SK-N-SH treated with all-trans-retinoic acid at 6 μM for 48 hours (cell line): Measurements from ENCODE around the gene ZNF292.

Source experiments
- ATAC-seq: fragments of 200-7000 bp; cut with Tn5 transposase; 3 replicates; pipeline ENCODE4 v1.9.1; 2020; ENCODE audit warnings: mild to moderate bottlenecking, moderate library complexity
- ARNTL ChIP-seq: fragments of 450-650 bp; formaldehyde crosslinking; IDR thresholded peaks from 2 replicates; pipeline ENCODE4 v1.5.0; 2020; ENCODE audit warnings: low read depth, mild to moderate bottlenecking, moderate library complexity, borderline replicate concordance
- BACH2 ChIP-seq: fragments of 250-450 bp; sonication (Bioruptor Pico); IDR thresholded peaks from 2 replicates; pipeline ENCODE4 v1.9.0; 2021; ENCODE audit warnings: mild to moderate bottlenecking, borderline replicate concordance
- CREB5 ChIP-seq: fragments of 250-450 bp; sonication (Bioruptor Pico); IDR thresholded peaks from 2 replicates; pipeline ENCODE4 v1.5.1; 2020; ENCODE audit warnings: low read depth, mild to moderate bottlenecking, moderate library complexity
- CSDC2 ChIP-seq: fragments of 250-450 bp; sonication (Bioruptor Pico); IDR thresholded peaks from 2 replicates; pipeline ENCODE4 v1.5.0; 2020; ENCODE audit warnings: mild to moderate bottlenecking, moderate library complexity
- CSRNP3 ChIP-seq: fragments of 250-450 bp; sonication (Bioruptor Pico); IDR thresholded peaks from 2 replicates; pipeline ENCODE4 v1.5.1; 2021; ENCODE audit warnings: mild to moderate bottlenecking, moderate library complexity
- GLIS3 ChIP-seq: fragments of 250-450 bp; sonication (Bioruptor Pico); IDR thresholded peaks from 2 replicates; pipeline ENCODE4 v1.5.0; 2020; ENCODE audit warnings: mild to moderate bottlenecking, moderate library complexity
- ISL1 ChIP-seq: fragments of 250-450 bp; sonication (Bioruptor Pico); IDR thresholded peaks from 2 replicates; pipeline ENCODE4 v2.1.2; 2022; ENCODE audit warnings: mild to moderate bottlenecking, moderate library complexity
- PATZ1 ChIP-seq: fragments of 250-450 bp; sonication (Bioruptor Pico); IDR thresholded peaks from 2 replicates; pipeline ENCODE4 v1.8.0; 2020; ENCODE audit warnings: mild to moderate bottlenecking, moderate library complexity, borderline replicate concordance
- POU6F1 ChIP-seq: fragments of 250-450 bp; sonication (Bioruptor Pico); IDR thresholded peaks from 2 replicates; pipeline ENCODE4 v1.8.0; 2021; ENCODE audit warnings: low read depth, mild to moderate bottlenecking, moderate library complexity, borderline replicate concordance
- PPARA ChIP-seq: fragments of 250-450 bp; sonication (Bioruptor Pico); IDR thresholded peaks from 2 replicates; pipeline ENCODE4 v1.5.0; 2020; ENCODE audit warnings: mild to moderate bottlenecking, borderline replicate concordance
- RARB ChIP-seq: fragments of 250-450 bp; sonication (Bioruptor Pico); IDR thresholded peaks from 2 replicates; pipeline ENCODE4 v1.8.0; 2021; ENCODE audit warnings: mild to moderate bottlenecking, moderate library complexity
- SNAI2 ChIP-seq: fragments of 250-450 bp; sonication (Bioruptor Pico); IDR thresholded peaks from 2 replicates; pipeline ENCODE4 v1.5.0; 2020; ENCODE audit warnings: mild to moderate bottlenecking, moderate library complexity
- TCF4 ChIP-seq: fragments of 250-450 bp; sonication (Bioruptor Pico); IDR thresholded peaks from 2 replicates; pipeline ENCODE4 v1.8.0; 2021; ENCODE audit warnings: mild to moderate bottlenecking, moderate library complexity, borderline replicate concordance
- TOX ChIP-seq: fragments of 250-450 bp; sonication (Bioruptor Pico); IDR thresholded peaks from 2 replicates; pipeline ENCODE4 v1.8.0; 2021; ENCODE audit warnings: mild to moderate bottlenecking, moderate library complexity, borderline replicate concordance
- TSHZ2 ChIP-seq: fragments of 250-450 bp; sonication (Bioruptor Pico); IDR thresholded peaks from 2 replicates; pipeline ENCODE4 v1.5.0; 2020; ENCODE audit warnings: mild to moderate bottlenecking, moderate library complexity
- ZC3H10 ChIP-seq: fragments of 250-450 bp; sonication (Bioruptor Pico); IDR thresholded peaks from 2 replicates; pipeline ENCODE4 v1.5.1; 2021; ENCODE audit warnings: mild to moderate bottlenecking, moderate library complexity
- ZFP3 ChIP-seq: fragments of 250-450 bp; sonication (Bioruptor Pico); IDR thresholded peaks from 2 replicates; pipeline ENCODE4 v1.5.0; 2020; ENCODE audit warnings: mild to moderate bottlenecking, moderate library complexity
- ZFP30 ChIP-seq: fragments of 450-650 bp; formaldehyde crosslinking; IDR thresholded peaks from 2 replicates; pipeline ENCODE4 v1.5.0; 2022; ENCODE audit warnings: mild to moderate bottlenecking, moderate library complexity
- ZNF565 ChIP-seq: fragments of 450-650 bp; formaldehyde crosslinking; conservative IDR thresholded peaks from 2 replicates; pipeline ENCODE4 v1.5.0; 2020; ENCODE audit warnings: low read depth, mild to moderate bottlenecking, moderate library complexity
- ZNF70 ChIP-seq: fragments of 450-650 bp; formaldehyde crosslinking; IDR thresholded peaks from 2 replicates; pipeline ENCODE4 v1.5.0; 2020; ENCODE audit warnings: mild to moderate bottlenecking, moderate library complexity
- ZNF8 ChIP-seq: fragments of 450-650 bp; formaldehyde crosslinking; IDR thresholded peaks from 2 replicates; pipeline ENCODE4 v1.5.0; 2020; ENCODE audit warnings: mild to moderate bottlenecking, moderate library complexity

The ZNF292 gene

GRCh38 chr6:87124074-87124473, 31.3 kb upstream of the ZNF292 start (continued):
- TF ChIP-seq POU6F1 (CRISPR knock-in tag): no peak
- no peak for TF ChIP-seq BACH2 (CRISPR knock-in tag)
- no peak for TF ChIP-seq CSDC2 (CRISPR knock-in tag)
- TF ChIP-seq ZNF8 (CRISPR knock-in tag): no peak
- TF ChIP-seq PATZ1 (CRISPR knock-in tag): no peak
- TF ChIP-seq ARNTL (CRISPR knock-in tag): no peak
- no peak for TF ChIP-seq ISL1 (CRISPR knock-in tag)
- no peak for TF ChIP-seq ZNF565 (CRISPR knock-in tag)
- no peak for TF ChIP-seq ZNF70 (CRISPR knock-in tag)

- TF ChIP-seq CSRNP3 (CRISPR knock-in tag) (no peak), POU6F1 (CRISPR knock-in tag) (no peak), TOX (CRISPR knock-in tag) (no peak), ZFP3 (no peak), ZNF8 (CRISPR knock-in tag) (no peak), ZC3H10 (CRISPR knock-in tag) (no peak), ZNF565 (CRISPR knock-in tag) (no peak), TCF4 (CRISPR knock-in tag) (no peak), SNAI2 (no peak), PATZ1 (CRISPR knock-in tag) (no peak), RARB (CRISPR knock-in tag) (no peak), BACH2 (CRISPR knock-in tag) (no peak), CSDC2 (CRISPR knock-in tag) (no peak), PPARA (CRISPR knock-in tag) (no peak), ZFP30 (CRISPR knock-in tag) (no peak), TSHZ2 (CRISPR knock-in tag) (no peak), ARNTL (CRISPR knock-in tag) (no peak), ISL1 (CRISPR knock-in tag) (no peak), CREB5 (CRISPR knock-in tag) (no peak), GLIS3 (CRISPR knock-in tag) (no peak)
Measured at GRCh38 chr6:87126501-87126900, 28.9 kb upstream of the ZNF292 start.

More at GRCh38 chr6:87126501-87126900, 28.9 kb upstream of the ZNF292 start:
- no peak for ATAC-seq
